Measurements from ENCODE around the gene CYTH2. TPM values are rescaled to one million over a fixed set of nuclear protein-coding genes. Genes with fewer than 3 reads are reported as not detected.

CYTH2 gene
- total and polyA plus RNA-seq, 2 experiments from 2014 or later = 41.1 to 60.4 TPM

GRCh38 chr19:48480558-48481500, 11.7 kb downstream of the CYTH2 start (continued):
- no peak for TF ChIP-seq JUNB (IDR thresholded peaks at IDR 0.05; ENCODE audit: unreplicated experiment)
- TF ChIP-seq ZNF114 (CRISPR knock-in tag; IDR thresholded peaks at IDR 0.05) = no peak
- no peak for TF ChIP-seq CREB1 (CRISPR knock-in tag; IDR thresholded peaks at IDR 0.05; ENCODE audit: low read depth)
- no peak for TF ChIP-seq REST (IDR thresholded peaks at IDR 0.05; ENCODE audit: unreplicated experiment)
- TF ChIP-seq EZH2phosphoT487 (IDR thresholded peaks at IDR 0.05; ENCODE audit: unreplicated experiment) = no peak
- TF ChIP-seq EZH2 (IDR thresholded peaks at IDR 0.05; ENCODE audit: low read depth, unreplicated experiment) = no peak
- TF ChIP-seq NANOG (IDR thresholded peaks at IDR 0.05; ENCODE audit: borderline replicate concordance) = no peak
- TF ChIP-seq POLR2AphosphoS5 (IDR thresholded peaks at IDR 0.05; ENCODE audit: low read depth) = no peak; the same call in 1 of the 2 replicates
- no peak for TF ChIP-seq ZNF331 (CRISPR knock-in tag; IDR thresholded peaks at IDR 0.05; ENCODE audit: low read depth)
- no peak for TF ChIP-seq ETS1 (IDR thresholded peaks at IDR 0.05)

- peak overlapping the region; percentile 84 for H3K4me2 ChIP-seq
- peak overlapping the region; percentile 90 for H3K4me3 ChIP-seq
- ATAC-seq (no peak), DNase-seq (ENCODE audit: low spot score) (peak; percentile 26)
- peaks cover 2% of the 10 kb centered on the region; the same call in 1 of the 2 replicates for H4K20me1 ChIP-seq (replicated peaks; ENCODE audit: insufficient read depth)
- H3K27me3 Mint-ChIP-seq (ENCODE audit: insufficient read depth, low read depth, poor library complexity) = peaks cover 43% of the 10 kb centered on the region
- no peaks in the 10 kb centered on the region for H3K27me3 ChIP-seq (ENCODE audit: insufficient read depth)
- H3K4me3 Mint-ChIP-seq = peak overlapping the region; percentile 83; the same call in 2 of the 3 replicates
- no peak overlapping the region for H3K27ac ChIP-seq (ENCODE audit: low read depth)
- H3K27ac Mint-ChIP-seq = peak overlapping the region; percentile 40; the same call in 1 of the 2 replicates
- no peaks in the 10 kb centered on the region for H3K36me3 ChIP-seq (ENCODE audit: insufficient read depth)
- H2AFZ ChIP-seq = no peak overlapping the region
- H3F3A ChIP-seq (replicated peaks; ENCODE audit: low read depth) = peaks cover 30% of the 10 kb centered on the region
- peaks cover 17% of the 10 kb centered on the region for H3K36me3 Mint-ChIP-seq (ENCODE audit: low read depth)
- no peaks in the 10 kb centered on the region for H3K79me2 ChIP-seq (replicated peaks; ENCODE audit: insufficient read depth)
- peaks cover 12% of the 10 kb centered on the region; the same call in 1 of the 2 replicates for H3K4me1 ChIP-seq (ENCODE audit: insufficient read depth)
- peaks cover 2% of the 10 kb centered on the region; the same call in 2 of the 3 replicates for H3K9me3 Mint-ChIP-seq
- H3K9me2 ChIP-seq (ENCODE audit: insufficient read depth) = no peaks in the 10 kb centered on the region
- H3K4me1 Mint-ChIP-seq = peaks cover 22% of the 10 kb centered on the region
- TF ChIP-seq JUNB (IDR thresholded peaks at IDR 0.05; ENCODE audit: unreplicated experiment) (no peak), ETS1 (IDR thresholded peaks at IDR 0.05) (no peak), EZH2phosphoT487 (IDR thresholded peaks at IDR 0.05; ENCODE audit: unreplicated experiment) (no peak), ZNF114 (CRISPR knock-in tag; IDR thresholded peaks at IDR 0.05) (no peak)
These were observed 12.9 kb downstream of the CYTH2 start for GRCh38 chr19:48481846-48482639.

Data from GM23338 (cell line).